Thymus (tissue), 11 donors: ENCODE results near the gene CD1B. TPM values are rescaled to one million over a fixed set of nuclear protein-coding genes. Genes with fewer than 3 reads are reported as not detected.
A peak's percentile ranks its signal among the peaks of the same experiment; 100 is the strongest.
"Not testable (repeated sequence)": the region's sequence is repeated elsewhere in the genome, so short reads cannot be mapped to it uniquely, and the experiment has no call there.

Source experiments
- DNase-seq, 9 donors: peaks; one replicate each; pipeline ENCODE4 v3.0.0-alpha.2; 2013; ENCODE audit warnings: low spot score in 9 of 9, low read depth in 6 of 9, missing footprints in 1 of 9
- H3K27ac ChIP-seq, 2 donors: one replicate each; pipeline ENCODE4 v1.5.1; 2013; ENCODE audit warnings: control low read depth in 1 of 2, low read depth in 1 of 2, low read length in 1 of 2, mild to moderate bottlenecking in 1 of 2, moderate library complexity in 1 of 2
- H3K27me3 ChIP-seq, 2 donors: one replicate each; pipeline ENCODE4 v1.5.1; 2013; ENCODE audit warnings: low read length in 1 of 2; ENCODE audit not compliant: control insufficient read depth in 2 of 2, insufficient read depth in 1 of 2
- H3K36me3 ChIP-seq, 2 donors: one replicate each; pipeline ENCODE4 v1.5.1; 2013; ENCODE audit warnings: low read length in 1 of 2, mild to moderate bottlenecking in 1 of 2, moderate library complexity in 1 of 2; ENCODE audit not compliant: control insufficient read depth in 2 of 2, insufficient read depth in 2 of 2
- H3K4me1 ChIP-seq, 2 donors: one replicate each; pipeline ENCODE4 v1.5.1; 2013; ENCODE audit warnings: low read length in 2 of 2; ENCODE audit not compliant: control insufficient read depth in 2 of 2, insufficient read depth in 2 of 2
- H3K4me3 ChIP-seq, 2 donors: one replicate each; pipeline ENCODE4 v1.5.1; 2013; ENCODE audit warnings: low read length in 2 of 2, control low read depth in 1 of 2, mild to moderate bottlenecking in 1 of 2
- H3K9me3 ChIP-seq, 2 donors: one replicate each; pipeline ENCODE4 v1.5.1; 2013; ENCODE audit warnings: low read length in 1 of 2, mild to moderate bottlenecking in 1 of 2; ENCODE audit not compliant: control insufficient read depth in 2 of 2, insufficient read depth in 1 of 2
- WGBS: extraction: QIAGEN DNeasy Blood & Tissue Kit; methylation state at CpG from one replicate; pipeline ENCODE4 v1.1.7; 2013; 5-methylcytosine and 5-hydroxymethylcytosine counted together
- polyA plus RNA-seq: library from polyadenylated mRNA; stranded (reverse); fragments of 200-250 nt; gene quantifications from one replicate; pipeline ENCODE4 v1.2.3, GENCODE V29; 2013
- total RNA-seq: library from RNA; stranded (reverse); fragments of 120-200 nt; gene quantifications from one replicate; pipeline ENCODE4 v1.2.4, GENCODE V29; 2013
- donor health status: healthy.

Gene CD1B
- total and polyA plus RNA-seq, 2 donors: 44.2 to 456 TPM

- WGBS: 13% methylated on average over 7 of the region's 7 CpGs
- peak in 2 of 9 donors; percentile 50 to 64 for DNase-seq
- H3K27me3 ChIP-seq: no peaks in the 10 kb centered on the region
- no peaks in the 10 kb centered on the region for H3K36me3 ChIP-seq
- H3K4me3 ChIP-seq: no peak overlapping the region
- peak overlapping the region; percentile 10 to 84 for H3K27ac ChIP-seq
- H3K9me3 ChIP-seq: no peaks in the 10 kb centered on the region
- peaks cover 24 to 52% of the 10 kb centered on the region in 2 donors for H3K4me1 ChIP-seq
Measured at GRCh38 chr1:158285756-158286241, 45.5 kb downstream of the CD1B start.

- Histone ChIP-seq H3K27ac (no peak overlapping the region), H3K27me3 (no peaks in the 10 kb centered on the region), H3K36me3 (peaks cover 0 to 3% of the 10 kb centered on the region in 2 donors), H3K9me3 (peaks cover 0 to 8% of the 10 kb centered on the region in 2 donors), H3K4me3 (no peak overlapping the region), H3K4me1 (peaks cover 17 to 39% of the 10 kb centered on the region in 2 donors)
- DNase-seq: no peak
- 51% methylated on average over 2 of the region's 2 CpGs for WGBS
Measured at GRCh38 chr1:158283965-158284364, 47.4 kb downstream of the CD1B start.

- WGBS: 53% methylated on average over 2 of the region's 2 CpGs
- peaks cover 14 to 31% of the 10 kb centered on the region in 2 donors for H3K4me1 ChIP-seq
- not testable (repeated sequence) for DNase-seq, H3K4me3 ChIP-seq, H3K27me3 ChIP-seq, H3K27ac ChIP-seq, H3K36me3 ChIP-seq, H3K9me3 ChIP-seq
Measured at GRCh38 chr1:158282421-158282820, 48.9 kb downstream of the CD1B start.

Other genes starting within 250 kb of the CD1B start
- 33.5 TPM for gene CD1D, start 150.6 kb downstream of the CD1B start, total RNA-seq
- 15.0 TPM for gene CD1D, start 150.6 kb downstream of the CD1B start, polyA plus RNA-seq
- 193 TPM for gene CD1A, start 77.1 kb downstream of the CD1B start, total RNA-seq
- gene CD1A, start 77.1 kb downstream of the CD1B start, polyA plus RNA-seq: 7.4 TPM
- gene CD1C, start 41.6 kb downstream of the CD1B start, total RNA-seq: 253 TPM
- 27.2 TPM for gene CD1C, start 41.6 kb downstream of the CD1B start, polyA plus RNA-seq
- 964 TPM for gene CD1E, start 22.4 kb upstream of the CD1B start, total RNA-seq
- 154 TPM for gene CD1E, start 22.4 kb upstream of the CD1B start, polyA plus RNA-seq
- gene OR10T2, start 67.9 kb upstream of the CD1B start, total RNA-seq: 1.2 TPM
- 0.02 TPM for gene OR10T2, start 67.9 kb upstream of the CD1B start, polyA plus RNA-seq
- 0.05 TPM for gene OR10K2, start 94.7 kb upstream of the CD1B start, total RNA-seq
- gene OR10K2, start 94.7 kb upstream of the CD1B start, polyA plus RNA-seq: 0.02 TPM
- not detected for gene OR10K1, start 130.3 kb upstream of the CD1B start, total RNA-seq
- 0.05 TPM for gene OR10K1, start 130.3 kb upstream of the CD1B start, polyA plus RNA-seq
- not detected for gene OR10R2, start 140.7 kb upstream of the CD1B start, total RNA-seq
- gene OR10R2, start 140.7 kb upstream of the CD1B start, polyA plus RNA-seq: 0.39 TPM
- not detected for gene OR6Y1, start 222.9 kb upstream of the CD1B start, total RNA-seq
- gene OR6Y1, start 222.9 kb upstream of the CD1B start, polyA plus RNA-seq: not detected
- not detected for gene OR6P1, start 239.0 kb upstream of the CD1B start, total RNA-seq
- gene OR6P1, start 239.0 kb upstream of the CD1B start, polyA plus RNA-seq: not detected
- gene OR10X1, start 248.4 kb upstream of the CD1B start, total RNA-seq: not detected
- not detected for gene OR10X1, start 248.4 kb upstream of the CD1B start, polyA plus RNA-seq